Activated CD4-positive, alpha-beta T cell treated with anti-CD3 and anti-CD28 coated beads, Interleukin-2, amount 50 U/mL, for 1 hour (primary cell): ENCODE results near the gene ZFP42.
"Not testable (repeated sequence)": the region's sequence is repeated elsewhere in the genome, so short reads cannot be mapped to it uniquely, and the experiment has no call there.

Experiments used
- DNase-seq: peaks from one replicate; pipeline ENCODE4 v3.0.0-alpha.2; 2020

The ZFP42 gene

DNA sequence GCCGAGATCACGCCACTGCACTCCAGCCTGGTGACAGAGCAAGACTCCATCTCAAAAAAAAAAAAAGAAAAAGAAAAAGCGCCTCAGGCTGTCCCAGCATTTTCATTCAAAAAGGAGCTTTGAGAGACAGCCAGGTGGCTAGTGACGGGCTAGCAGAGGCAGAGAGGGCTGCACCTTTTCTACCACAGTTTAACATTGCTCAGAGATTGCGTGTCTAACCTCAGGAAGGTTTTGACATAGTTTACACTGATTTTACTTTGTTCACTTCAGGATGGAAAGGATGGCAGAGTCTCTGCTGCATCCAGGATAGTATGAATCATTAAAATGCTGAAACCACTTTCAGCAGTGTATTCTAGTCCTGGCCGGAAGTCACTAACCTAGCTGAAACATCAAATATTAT is 28.1 kb downstream of the ZFP42 start:
- no peak for DNase-seq

GRCh38 chr4:188025476-188025875 is 29.9 kb downstream of the ZFP42 start:
- no peak for DNase-seq

DNA sequence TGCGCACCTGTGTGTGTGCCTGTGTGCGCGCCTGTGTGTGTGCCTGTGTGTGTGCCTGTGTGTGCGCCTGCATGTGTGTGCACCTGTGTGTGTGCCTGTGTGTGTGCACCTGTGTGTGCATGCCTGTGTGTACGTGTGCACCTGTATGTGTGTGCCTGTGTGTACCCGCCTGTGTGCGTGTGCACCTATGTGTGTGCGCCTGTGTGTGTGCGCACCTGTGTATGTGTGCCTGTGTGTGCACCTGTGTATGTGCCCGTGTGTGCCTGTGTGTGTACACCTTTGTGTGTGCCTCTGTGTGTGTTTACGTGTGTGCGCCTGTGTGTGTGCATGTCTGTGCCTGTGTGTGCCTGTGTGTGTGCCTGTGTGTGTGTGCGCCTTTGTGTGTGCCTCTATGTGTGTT is 33.5 kb downstream of the ZFP42 start:
- no peak for DNase-seq

GRCh38 chr4:188030401-188030800 is 34.8 kb downstream of the ZFP42 start:
- no peak for DNase-seq

- no peak for DNase-seq
Observed at GRCh38 chr4:188031751-188032150, 36.2 kb downstream of the ZFP42 start.

DNA sequence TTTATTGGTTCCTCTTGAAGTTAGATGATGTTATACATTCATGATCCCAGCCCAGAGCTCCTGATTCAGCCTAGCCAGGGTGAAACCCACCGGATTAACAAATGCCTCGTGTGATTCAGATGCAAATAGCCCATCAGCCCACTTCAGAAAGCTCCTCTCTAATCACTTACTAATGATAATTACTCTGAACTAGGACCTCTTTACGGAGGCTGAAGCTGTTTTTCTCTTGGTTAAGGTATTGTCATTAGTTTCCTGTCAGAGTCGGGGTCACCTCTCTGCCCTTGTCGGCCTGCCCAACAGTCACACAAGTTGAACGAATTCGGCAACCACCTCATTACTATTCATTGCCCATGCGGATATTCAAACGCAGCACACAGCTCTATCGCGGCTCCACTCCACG is 36.6 kb downstream of the ZFP42 start:
- no peak for DNase-seq

- no peak for DNase-seq
Observed at GRCh38 chr4:188032583-188032982, 37.0 kb downstream of the ZFP42 start.

- no peak for DNase-seq
Observed at GRCh38 chr4:188037003-188037713, 41.6 kb downstream of the ZFP42 start.

GRCh38 chr4:188041721-188042120 is 46.1 kb downstream of the ZFP42 start:
- DNase-seq, result no peak

- no peak for DNase-seq
Observed at GRCh38 chr4:188042191-188042590, 46.6 kb downstream of the ZFP42 start.

DNA sequence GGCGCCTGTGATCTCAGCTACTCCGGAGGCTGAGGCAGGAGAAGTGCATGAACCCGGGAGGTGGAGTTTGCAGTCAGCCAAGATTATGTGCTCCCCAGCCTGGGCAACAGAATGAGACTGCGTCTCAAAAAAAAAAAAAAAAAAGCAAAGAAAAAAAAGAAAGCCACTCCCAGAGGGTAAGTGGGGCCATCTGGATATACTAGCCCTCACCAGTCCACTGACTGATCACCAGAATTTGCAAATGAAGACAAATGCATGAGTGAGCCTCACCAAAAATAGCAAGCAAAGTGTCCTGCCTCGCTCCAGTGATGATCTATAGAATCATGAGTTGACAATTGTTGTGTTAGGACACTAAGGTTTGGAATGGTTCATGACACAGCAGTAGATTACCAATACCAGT is 47.6 kb downstream of the ZFP42 start:
- DNase-seq, result no peak

- DNase-seq, result not testable (repeated sequence)
Observed at GRCh38 chr4:188045461-188045860, 49.9 kb downstream of the ZFP42 start.

GRCh38 chr4:188046657-188047056 is 51.1 kb downstream of the ZFP42 start:
- DNase-seq, result no peak

- DNase-seq, result no peak
Observed at GRCh38 chr4:188053302-188053701, 57.7 kb downstream of the ZFP42 start.
